HG03175 (cell line): ENCODE results near the gene GRIA1.

Experiments
- ATAC-seq: cut with Tn5 transposase; IDR thresholded peaks from one replicate; pipeline ENCODE4 v1.9.1; 2021; ENCODE audit warnings: mild to moderate bottlenecking, moderate library complexity; ENCODE audit not compliant: unreplicated experiment

GRIA1 gene

GRCh38 chr5:153777681-153778581 lies 287.5 kb downstream of the GRIA1 start:
- ATAC-seq = no peak

- no peak for ATAC-seq
Observed at GRCh38 chr5:153779836-153780235, 289.4 kb downstream of the GRIA1 start.

DNA sequence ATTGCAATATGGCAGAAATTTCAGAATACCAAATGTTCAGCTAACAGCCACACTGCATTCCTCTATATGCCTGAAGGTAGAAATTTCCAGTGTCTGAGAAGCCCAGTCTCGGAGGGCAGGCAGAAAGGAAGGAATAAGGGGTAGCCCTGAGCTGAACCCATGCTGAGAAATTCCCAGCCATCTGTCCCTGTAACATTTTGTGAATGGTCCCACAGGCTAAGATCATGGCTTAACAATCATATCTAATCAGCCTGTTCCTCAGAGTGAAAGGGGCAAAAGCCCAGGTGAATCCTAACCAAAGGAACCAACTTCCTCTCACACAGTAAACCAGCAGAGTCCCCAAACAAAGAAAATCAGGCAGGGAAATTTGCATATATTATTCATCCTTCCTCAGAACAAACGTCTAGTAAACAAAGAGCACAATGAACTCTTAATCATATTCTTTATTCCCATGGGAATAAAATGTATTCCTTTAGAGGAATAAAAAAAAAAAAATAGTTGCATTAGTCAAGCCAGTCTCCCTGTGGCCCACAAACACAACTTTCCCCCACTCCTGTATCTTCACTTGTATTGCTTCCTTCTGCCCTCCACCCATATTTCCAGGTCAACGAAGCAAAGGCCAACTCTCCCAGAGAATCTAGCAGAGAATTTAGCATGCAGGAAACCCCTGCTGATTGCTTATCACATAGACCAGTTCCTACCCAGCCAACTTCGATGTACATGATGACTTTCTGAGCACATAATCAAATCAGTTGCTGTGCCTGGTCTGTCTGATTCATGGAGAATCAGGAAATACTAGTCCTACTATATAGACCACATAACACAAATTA lies 290.6 kb downstream of the GRIA1 start:
- no peak for ATAC-seq

- ATAC-seq = no peak
Observed at GRCh38 chr5:153782589-153783361, 292.3 kb downstream of the GRIA1 start.

DNA sequence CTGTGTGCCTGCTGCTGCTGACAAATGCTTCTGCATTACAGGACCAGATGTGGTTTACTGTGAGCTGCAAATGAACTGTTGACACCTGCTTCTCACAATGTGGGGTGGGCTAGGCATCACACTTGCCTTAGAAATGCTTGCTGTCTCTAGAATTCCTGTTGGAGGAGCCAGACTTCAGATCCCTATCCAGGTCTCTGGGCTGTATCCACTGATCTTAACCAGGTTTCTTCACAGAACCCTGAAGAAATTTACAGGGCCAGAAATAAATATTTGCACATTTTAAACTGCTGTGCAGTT lies 292.8 kb downstream of the GRIA1 start:
- ATAC-seq = no peak

- no peak for ATAC-seq
Observed at GRCh38 chr5:153784277-153784676, 293.8 kb downstream of the GRIA1 start.

- ATAC-seq = no peak
Observed at GRCh38 chr5:153791339-153791738, 300.9 kb downstream of the GRIA1 start.

GRCh38 chr5:153792305-153792704 lies 301.8 kb downstream of the GRIA1 start:
- ATAC-seq = no peak

DNA sequence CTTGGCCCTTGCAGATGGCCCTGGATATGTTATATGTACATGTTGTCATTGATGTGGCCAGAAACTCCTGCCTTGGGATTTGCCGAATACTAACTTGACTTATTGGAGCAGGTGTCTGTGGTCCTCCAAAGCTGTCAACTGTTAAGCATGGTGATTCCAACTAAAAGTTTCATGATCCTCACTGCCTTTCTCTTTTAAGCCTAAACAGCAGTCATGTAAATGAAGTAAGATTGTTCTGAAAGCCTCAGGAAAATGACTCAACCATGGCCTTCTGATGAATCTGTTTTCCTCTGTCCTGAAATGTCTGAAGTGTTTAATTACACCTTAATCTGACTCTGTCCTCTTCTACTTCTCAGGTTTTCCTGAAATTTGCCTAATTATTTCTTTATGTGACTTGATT lies 303.2 kb downstream of the GRIA1 start:
- ATAC-seq = no peak

GRCh38 chr5:153794327-153794726 lies 303.9 kb downstream of the GRIA1 start:
- no peak for ATAC-seq

DNA sequence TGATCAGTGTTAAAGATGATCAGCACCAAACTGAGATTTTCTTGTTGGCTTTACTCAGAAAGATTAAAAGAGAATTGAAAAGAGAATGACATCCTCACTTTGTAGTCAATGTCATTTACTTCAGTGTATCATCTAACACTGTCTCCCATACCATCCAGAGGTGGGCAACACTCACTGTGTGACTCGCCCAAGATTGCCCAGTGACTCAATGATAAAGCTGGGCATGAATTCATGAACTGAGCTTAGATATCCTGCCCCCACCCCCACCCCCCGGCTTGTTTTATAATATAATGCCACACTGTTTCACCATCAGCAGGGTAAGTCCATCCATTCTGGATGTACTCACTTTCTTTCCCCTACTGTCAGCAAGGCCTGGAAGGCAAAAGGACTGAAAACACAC lies 306.1 kb downstream of the GRIA1 start:
- no peak for ATAC-seq

- no peak for ATAC-seq
Observed at GRCh38 chr5:153797484-153797883, 307.0 kb downstream of the GRIA1 start.

DNA sequence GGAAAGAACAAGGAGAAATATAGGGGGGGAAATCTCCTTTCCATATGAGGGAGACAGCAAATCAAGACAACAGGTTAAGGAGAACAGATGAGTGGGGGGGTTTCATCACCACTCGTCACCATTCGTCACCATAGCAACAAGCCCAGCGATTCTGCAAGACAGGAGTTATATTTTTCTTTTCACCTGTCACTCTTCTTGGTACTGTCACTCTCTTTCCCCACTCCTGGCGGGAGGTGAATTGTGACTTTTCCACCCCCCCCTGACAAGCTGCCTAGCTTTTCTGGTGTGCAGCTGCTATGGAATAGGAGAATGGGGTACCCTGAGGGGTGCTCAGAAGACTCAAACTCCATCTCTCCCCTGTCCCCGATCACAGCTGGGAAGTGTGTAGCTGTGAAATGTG lies 308.4 kb downstream of the GRIA1 start:
- ATAC-seq = no peak

GRCh38 chr5:153799466-153799865 lies 309.0 kb downstream of the GRIA1 start:
- no peak for ATAC-seq

- ATAC-seq = no peak
Observed at GRCh38 chr5:153802050-153802821, 311.8 kb downstream of the GRIA1 start.

- no peak for ATAC-seq
Observed at GRCh38 chr5:153807801-153808200, 317.3 kb downstream of the GRIA1 start.

DNA sequence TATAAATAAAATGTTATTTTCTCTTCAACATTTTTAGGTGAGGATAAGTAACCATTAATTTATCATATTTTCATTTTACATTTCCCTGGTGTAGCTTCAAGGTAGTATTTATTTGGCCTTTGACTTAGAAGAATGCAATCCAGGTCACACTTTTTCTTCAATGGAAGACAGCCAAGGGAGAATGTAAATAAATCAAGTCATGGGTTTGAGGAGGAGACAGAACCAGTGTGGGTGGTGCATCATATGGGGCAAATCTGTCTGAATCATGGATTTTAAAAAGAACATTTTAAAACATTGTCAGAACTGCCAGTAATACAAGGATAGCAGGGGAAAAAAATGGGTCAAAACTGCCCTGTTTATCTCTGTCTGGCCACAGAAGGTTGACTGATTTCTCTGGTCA lies 318.7 kb downstream of the GRIA1 start:
- no peak for ATAC-seq

DNA sequence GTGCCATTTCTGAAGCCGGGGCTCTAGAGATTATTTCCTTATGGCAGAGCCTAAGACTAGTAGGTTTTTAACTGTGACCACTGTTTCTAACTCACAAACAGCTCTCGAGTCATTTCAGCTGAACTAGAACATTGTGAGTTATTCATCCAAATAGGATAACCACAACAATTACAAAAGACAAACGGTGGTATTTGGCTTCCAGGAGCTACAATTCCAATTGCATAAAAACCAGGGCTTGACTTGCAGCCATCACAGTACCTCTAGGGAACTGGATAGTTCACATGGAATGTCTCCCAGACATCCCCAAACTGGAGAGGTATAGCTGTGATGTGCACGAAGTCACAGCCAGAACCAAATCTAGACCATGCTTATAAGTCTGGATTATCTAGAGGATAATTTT lies 323.4 kb downstream of the GRIA1 start:
- no peak for ATAC-seq

GRCh38 chr5:153816870-153817269 lies 326.4 kb downstream of the GRIA1 start:
- ATAC-seq = no peak

DNA sequence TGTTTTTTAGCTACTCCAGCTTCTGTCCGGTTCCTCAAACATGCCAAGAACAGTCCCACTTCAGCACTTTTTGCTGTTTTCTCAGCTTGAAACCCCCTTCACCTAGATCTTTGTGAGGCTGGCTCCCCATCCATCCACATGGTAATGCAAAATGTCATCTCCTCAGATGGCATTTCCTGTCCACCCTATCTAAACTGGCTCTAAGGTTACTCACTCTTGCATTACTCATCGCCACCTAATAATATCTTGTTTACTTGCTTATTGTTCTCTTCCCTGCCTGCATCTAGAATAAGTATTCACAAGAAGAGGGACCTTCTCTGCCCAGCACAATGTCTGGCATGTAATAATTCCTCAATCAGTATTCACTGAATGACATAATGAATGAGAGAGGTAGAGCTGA lies 328.2 kb downstream of the GRIA1 start:
- ATAC-seq = no peak

GRCh38 chr5:153823036-153823435 lies 332.6 kb downstream of the GRIA1 start:
- no peak for ATAC-seq
